DMS153 (cell line): ENCODE data around the gene SPATA31D4.
"Not testable (repeated sequence)": the region's sequence is repeated elsewhere in the genome, so short reads cannot be mapped to it uniquely, and the experiment has no call there.

Experiments
- DNase-seq: peaks from one replicate; lab custom pipeline; 2025; lab: John Stamatoyannopoulos, UW

Gene SPATA31D4

DNA sequence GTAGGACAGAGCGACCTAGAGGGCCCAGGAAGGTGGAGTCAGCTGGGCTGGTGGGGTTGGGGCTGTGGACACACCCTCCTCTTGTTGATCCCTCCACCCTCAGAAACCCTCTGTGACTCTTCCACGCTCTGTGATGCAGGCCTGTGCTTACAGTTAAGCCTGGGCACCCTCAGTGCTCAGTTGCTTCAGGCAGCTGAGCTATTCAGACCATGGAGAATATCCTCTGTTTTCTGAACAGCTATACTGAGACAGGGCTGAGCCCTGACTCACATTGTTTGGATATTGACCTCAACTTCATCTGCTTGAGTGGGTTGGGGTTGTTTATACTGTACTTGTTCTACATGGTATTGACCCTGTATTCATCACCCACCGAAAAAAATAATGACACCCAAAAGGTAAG, at the start of gene SPATA31D4:
Gene SPATA31D4, plus strand, starts transcription at position 124 of the 400 bp plus-strand sequence. Its CDS starts 86 bp downstream, at position 210.
- not testable (repeated sequence) for DNase-seq

- no peak for DNase-seq
These were observed 49.7 kb upstream of the SPATA31D4 start for GRCh38 chr9:81878530-81878929.

DNA sequence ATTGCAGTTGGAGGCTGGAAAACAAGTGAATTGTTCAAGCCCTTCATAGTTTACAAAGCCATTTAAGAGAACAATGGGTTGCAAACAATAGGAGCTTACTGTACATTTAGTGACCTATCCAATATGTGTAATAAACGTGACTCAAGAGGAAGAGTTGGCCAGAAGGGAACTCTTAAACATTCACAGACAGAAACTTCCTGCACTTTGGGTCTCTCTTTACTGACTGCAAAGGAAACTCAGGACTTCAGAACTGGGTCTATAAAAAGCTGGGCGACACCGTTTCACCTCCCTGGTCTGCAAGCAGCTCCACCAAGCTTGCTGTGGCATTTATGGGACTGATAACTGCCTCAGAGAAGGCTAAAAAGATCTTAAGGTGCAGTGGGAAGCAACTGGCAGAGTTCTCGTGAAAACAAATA, 48.7 kb upstream of the SPATA31D4 start:
- peak; percentile 6 for DNase-seq

GRCh38 chr9:81885602-81886001, 42.6 kb upstream of the SPATA31D4 start:
- DNase-seq: no peak

DNA sequence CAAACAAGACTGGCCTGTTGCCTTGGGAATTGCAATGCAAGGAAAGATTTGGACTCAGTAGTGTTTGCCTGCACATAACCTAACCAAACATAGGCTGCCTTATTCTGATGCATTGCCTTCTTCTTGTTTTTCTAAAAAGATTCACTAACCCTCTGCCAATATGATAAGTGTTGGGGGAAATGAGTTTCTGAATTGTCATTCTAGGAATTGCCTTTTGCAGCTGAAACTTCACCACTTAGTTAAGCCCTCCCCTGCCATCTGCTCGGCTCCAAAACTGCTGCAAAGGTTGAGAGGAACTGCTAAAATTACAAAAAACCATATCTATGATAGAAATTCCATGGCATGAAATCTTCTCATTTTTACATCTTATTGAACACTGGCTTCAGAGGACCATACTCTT, 41.6 kb upstream of the SPATA31D4 start:
- DNase-seq: no peak

- DNase-seq: no peak
These were observed 38.1 kb upstream of the SPATA31D4 start for GRCh38 chr9:81890104-81890503.

DNA sequence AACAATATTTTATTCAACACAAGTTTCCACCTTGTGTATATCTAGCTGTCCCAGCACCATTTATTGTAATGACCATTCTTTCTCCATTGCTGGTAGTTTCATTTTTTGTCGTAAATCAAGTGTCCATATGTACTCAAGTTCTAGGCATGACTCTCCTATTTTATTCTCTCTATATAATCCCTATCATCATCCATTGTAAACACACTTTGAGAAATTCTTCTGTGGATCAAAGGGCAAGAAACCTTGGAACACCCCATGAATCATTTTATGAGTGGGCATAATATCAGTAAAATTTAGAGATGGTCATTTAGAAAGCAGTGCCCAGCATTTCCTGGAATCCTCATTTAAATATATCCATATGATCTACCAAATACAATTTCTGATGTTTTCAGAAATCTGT, 35.8 kb upstream of the SPATA31D4 start:
- DNase-seq: no peak

DNA sequence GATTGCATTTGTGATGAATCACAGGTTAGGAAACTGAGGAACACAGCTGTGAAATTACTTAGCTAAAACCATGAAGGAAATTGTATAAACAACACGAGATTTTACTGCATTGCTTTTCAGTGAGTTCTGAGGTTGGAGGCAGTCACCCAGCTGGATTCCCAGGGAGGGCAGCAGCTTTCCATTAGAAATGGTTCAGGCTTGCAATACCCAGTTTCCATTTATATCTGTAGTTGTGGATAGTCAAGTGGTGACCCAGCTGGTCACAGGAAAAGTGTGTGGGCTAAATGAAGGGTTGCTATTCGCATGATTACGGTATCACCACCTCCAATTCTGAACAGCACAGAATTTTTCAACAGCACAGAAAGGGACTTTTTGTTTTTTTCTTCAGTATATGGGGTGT, 34.3 kb upstream of the SPATA31D4 start:
- no peak for DNase-seq

DNA sequence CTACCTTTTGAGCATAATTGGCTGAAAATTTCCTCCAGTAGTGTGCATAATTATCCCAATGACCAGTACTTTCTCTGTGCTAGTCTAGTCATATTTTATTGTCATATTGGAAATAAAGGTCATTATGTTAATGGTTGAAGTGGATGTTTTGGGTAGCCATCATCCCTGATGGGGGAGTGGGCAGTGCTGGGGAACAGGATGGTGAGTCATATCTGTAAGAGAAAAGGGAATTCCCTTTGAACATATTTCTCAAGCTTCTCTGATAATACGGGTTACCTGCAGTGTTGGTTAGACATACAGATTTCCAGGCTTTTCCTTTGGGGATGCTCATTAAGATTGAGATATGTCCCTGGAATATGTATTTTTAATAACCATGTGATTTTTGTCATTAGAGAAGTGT, 33.3 kb upstream of the SPATA31D4 start:
- no peak for DNase-seq

GRCh38 chr9:81896070-81896469, 32.2 kb upstream of the SPATA31D4 start:
- DNase-seq: no peak

GRCh38 chr9:81898851-81899250, 29.4 kb upstream of the SPATA31D4 start:
- DNase-seq: no peak

GRCh38 chr9:81902196-81902595, 26.0 kb upstream of the SPATA31D4 start:
- DNase-seq: no peak

DNA sequence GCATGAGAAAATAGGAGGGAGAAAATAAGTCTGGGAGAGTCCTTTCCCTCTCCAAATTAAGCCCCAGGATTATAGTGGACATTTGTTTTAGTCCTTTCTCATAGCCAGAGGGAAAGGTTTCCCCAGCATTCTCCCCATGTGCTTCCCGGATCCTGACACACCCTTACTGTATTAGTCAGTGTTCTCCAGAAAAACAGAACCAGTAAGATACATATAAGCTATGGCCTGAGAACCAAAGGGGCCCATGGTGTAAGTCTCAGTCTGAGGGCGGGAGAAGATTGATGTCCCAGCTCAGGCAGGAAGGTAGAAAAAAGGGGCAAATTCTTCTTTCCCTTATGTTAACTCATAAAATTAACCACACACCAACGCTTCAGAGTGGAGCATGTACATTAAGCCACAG, 25.6 kb upstream of the SPATA31D4 start:
- no peak for DNase-seq

GRCh38 chr9:81906671-81907070, 21.6 kb upstream of the SPATA31D4 start:
- DNase-seq: no peak

GRCh38 chr9:81912135-81912534, 16.1 kb upstream of the SPATA31D4 start:
- no peak for DNase-seq

DNA sequence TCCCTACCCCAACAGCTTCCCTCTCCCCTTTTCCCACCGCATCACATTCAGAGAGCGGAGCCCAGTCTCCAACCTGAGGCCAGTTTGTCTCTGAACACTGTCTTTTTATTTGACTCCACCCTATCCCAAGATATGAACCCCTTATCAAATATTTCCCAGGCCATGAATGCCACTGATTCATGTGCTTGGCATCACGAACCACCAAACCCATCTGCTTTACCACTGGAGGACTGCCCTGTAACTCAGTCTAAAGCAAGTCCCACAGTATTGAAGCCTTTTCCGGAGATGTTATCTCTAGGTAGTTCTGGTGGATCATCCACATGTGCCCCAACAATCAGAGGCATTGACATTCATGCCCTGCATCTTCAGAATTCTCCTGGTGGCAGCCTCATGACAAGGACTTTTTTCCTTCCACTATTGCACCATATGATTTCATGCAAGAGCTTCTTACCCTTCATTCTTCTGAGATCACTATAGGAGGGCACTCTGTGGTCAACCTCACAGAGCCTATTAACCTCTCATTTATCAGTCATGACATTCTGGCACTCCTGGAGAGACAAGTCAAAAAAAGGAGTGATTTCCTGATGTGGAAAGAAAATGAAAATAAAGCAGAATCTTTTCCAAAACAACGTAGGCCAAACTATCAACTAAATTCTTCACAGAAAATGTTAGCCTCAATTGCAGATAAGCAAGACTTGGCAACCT, 12.3 kb upstream of the SPATA31D4 start:
- no peak for DNase-seq

GRCh38 chr9:81918507-81918906, 9.7 kb upstream of the SPATA31D4 start:
- not testable (repeated sequence) for DNase-seq

DNA sequence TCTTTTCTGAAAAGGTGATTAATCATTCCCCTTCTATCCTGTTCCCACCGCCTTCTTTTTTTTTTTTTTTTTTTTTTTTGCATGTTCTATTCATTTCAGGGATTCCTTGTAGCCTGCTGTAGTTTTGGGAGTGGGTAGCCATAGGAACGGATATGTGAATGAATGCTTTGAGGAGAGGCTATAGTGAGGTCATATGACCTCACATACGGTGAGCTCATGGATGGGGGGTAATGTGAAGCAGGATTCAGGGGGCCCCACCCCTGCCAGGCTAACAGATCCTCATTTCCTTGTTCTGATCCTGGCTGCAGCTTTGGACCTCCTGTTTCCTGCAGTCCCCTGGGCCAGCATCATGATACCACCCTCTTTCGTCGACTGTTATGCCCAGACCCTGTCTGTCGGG, 1.9 kb downstream of the SPATA31D4 start:
- DNase-seq: not testable (repeated sequence)

- not testable (repeated sequence) for DNase-seq
These were observed 5.3 kb downstream of the SPATA31D4 start for GRCh38 chr9:81933547-81933946.

- DNase-seq: not testable (repeated sequence)
These were observed 15.2 kb downstream of the SPATA31D4 start, which contains the start of gene SPATA31D3 for GRCh38 chr9:81943393-81943792. TSS of gene SPATA31D3 (plus strand) at chr9:81943500. CDS start at chr9:81943586, 86 bp downstream.

DNA sequence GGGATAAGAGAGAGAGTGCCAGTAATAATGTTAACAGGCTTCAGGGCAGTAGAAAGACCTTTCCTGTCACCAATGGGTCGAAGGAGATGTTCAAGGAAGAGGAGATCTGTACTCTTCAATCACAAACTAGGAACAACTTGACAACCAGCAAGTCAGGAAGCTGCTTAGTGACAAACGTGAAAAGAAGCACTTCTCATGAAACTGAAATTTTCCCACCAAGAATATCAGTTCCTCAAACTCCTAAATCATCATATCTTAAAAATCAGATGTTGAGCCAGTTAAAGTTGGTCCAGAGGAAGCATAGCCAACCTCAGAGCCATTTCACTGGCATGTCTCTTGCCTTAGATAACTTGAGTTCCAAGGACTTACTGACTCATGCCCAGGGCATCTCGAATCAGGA, 20.4 kb downstream of the SPATA31D4 start:
- not testable (repeated sequence) for DNase-seq

- DNase-seq: no peak
These were observed 24.9 kb downstream of the SPATA31D4 start for GRCh38 chr9:81953096-81953495.

GRCh38 chr9:81955625-81956024, 27.4 kb downstream of the SPATA31D4 start:
- DNase-seq: no peak
